ENCODE measurements around the gene MYO3B.
"Not testable (repeated sequence)": the region's sequence is repeated elsewhere in the genome, so short reads cannot be mapped to it uniquely, and the experiment has no call there.

The MYO3B gene

GRCh38 chr2:170260188-170260587 lies 82.2 kb downstream of the MYO3B start:
- in situ Hi-C loops (cut with MboI; ENCODE audit: low sequenced_read_pairs), result no loop called here

GRCh38 chr2:170261566-170261965 lies 83.6 kb downstream of the MYO3B start:
- in situ Hi-C loops (cut with MboI; ENCODE audit: low sequenced_read_pairs), result no loop called here

- in situ Hi-C loops (cut with MboI; ENCODE audit: low sequenced_read_pairs), result no loop called here
Measured at GRCh38 chr2:170262343-170262742, 84.4 kb downstream of the MYO3B start.

GRCh38 chr2:170262806-170263205 lies 84.9 kb downstream of the MYO3B start:
- in situ Hi-C loops (cut with MboI; ENCODE audit: low sequenced_read_pairs), result no loop called here

GRCh38 chr2:170263728-170264521 lies 86.0 kb downstream of the MYO3B start:
- in situ Hi-C loops (cut with MboI; ENCODE audit: low sequenced_read_pairs), result not testable (repeated sequence)

GRCh38 chr2:170264522-170264860 lies 86.5 kb downstream of the MYO3B start:
- in situ Hi-C loops (cut with MboI; ENCODE audit: low sequenced_read_pairs), result no loop called here

GRCh38 chr2:170264865-170265264 lies 86.9 kb downstream of the MYO3B start:
- in situ Hi-C loops (cut with MboI; ENCODE audit: low sequenced_read_pairs), result no loop called here

GRCh38 chr2:170265321-170265720 lies 87.4 kb downstream of the MYO3B start:
- in situ Hi-C loops (cut with MboI; ENCODE audit: low sequenced_read_pairs), result no loop called here

- in situ Hi-C loops (cut with MboI; ENCODE audit: low sequenced_read_pairs), result no loop called here
Measured at GRCh38 chr2:170266358-170266757, 88.4 kb downstream of the MYO3B start.

- in situ Hi-C loops (cut with MboI; ENCODE audit: low sequenced_read_pairs), result no loop called here
Measured at GRCh38 chr2:170267071-170267470, 89.1 kb downstream of the MYO3B start.

GRCh38 chr2:170270278-170270864 lies 92.4 kb downstream of the MYO3B start:
- in situ Hi-C loops (cut with MboI; ENCODE audit: low sequenced_read_pairs), result no loop called here

- in situ Hi-C loops (cut with MboI; ENCODE audit: low sequenced_read_pairs), result no loop called here
Measured at GRCh38 chr2:170271340-170271739, 93.4 kb downstream of the MYO3B start.

- in situ Hi-C loops (cut with MboI; ENCODE audit: low sequenced_read_pairs), result no loop called here
Measured at GRCh38 chr2:170276056-170276455, 98.1 kb downstream of the MYO3B start.

GRCh38 chr2:170276925-170277629 lies 99.1 kb downstream of the MYO3B start:
- in situ Hi-C loops (cut with MboI; ENCODE audit: low sequenced_read_pairs), result no loop called here

- in situ Hi-C loops (cut with MboI; ENCODE audit: low sequenced_read_pairs), result no loop called here
Measured at GRCh38 chr2:170277951-170278350, 100.0 kb downstream of the MYO3B start.

GRCh38 chr2:170279615-170280014 lies 101.7 kb downstream of the MYO3B start:
- in situ Hi-C loops (cut with MboI; ENCODE audit: low sequenced_read_pairs), result not testable (repeated sequence)

GRCh38 chr2:170282851-170283250 lies 104.9 kb downstream of the MYO3B start:
- in situ Hi-C loops (cut with MboI; ENCODE audit: low sequenced_read_pairs), result no loop called here

GRCh38 chr2:170284205-170284604 lies 106.3 kb downstream of the MYO3B start:
- in situ Hi-C loops (cut with MboI; ENCODE audit: low sequenced_read_pairs), result no loop called here

GRCh38 chr2:170288859-170289258 lies 110.9 kb downstream of the MYO3B start:
- in situ Hi-C loops (cut with MboI; ENCODE audit: low sequenced_read_pairs), result no loop called here

GRCh38 chr2:170291474-170291873 lies 113.5 kb downstream of the MYO3B start:
- in situ Hi-C loops (cut with MboI; ENCODE audit: low sequenced_read_pairs), result no loop called here

- in situ Hi-C loops (cut with MboI; ENCODE audit: low sequenced_read_pairs), result no loop called here
Measured at GRCh38 chr2:170292415-170292814, 114.5 kb downstream of the MYO3B start.

GRCh38 chr2:170297496-170297895 lies 119.5 kb downstream of the MYO3B start:
- in situ Hi-C loops (cut with MboI; ENCODE audit: low sequenced_read_pairs), result no loop called here

All from HL-60/S4 treated with phorbol 12-myristate 13-acetate at 8.2 ng/mL for 4 days and 3 days (cell line).